ENCODE results near the gene UBE2K. TPM values are rescaled to one million over a fixed set of nuclear protein-coding genes. Genes with fewer than 3 reads are reported as not detected.
A peak's percentile ranks its signal among the peaks of the same experiment; 100 is the strongest.

The UBE2K gene
- total and polyA plus RNA-seq, 2 of the 13 experiments (the other 11 are each of a cell fraction or from before 2014, with no cell fraction given): 36.2 to 81.0 TPM

DNA sequence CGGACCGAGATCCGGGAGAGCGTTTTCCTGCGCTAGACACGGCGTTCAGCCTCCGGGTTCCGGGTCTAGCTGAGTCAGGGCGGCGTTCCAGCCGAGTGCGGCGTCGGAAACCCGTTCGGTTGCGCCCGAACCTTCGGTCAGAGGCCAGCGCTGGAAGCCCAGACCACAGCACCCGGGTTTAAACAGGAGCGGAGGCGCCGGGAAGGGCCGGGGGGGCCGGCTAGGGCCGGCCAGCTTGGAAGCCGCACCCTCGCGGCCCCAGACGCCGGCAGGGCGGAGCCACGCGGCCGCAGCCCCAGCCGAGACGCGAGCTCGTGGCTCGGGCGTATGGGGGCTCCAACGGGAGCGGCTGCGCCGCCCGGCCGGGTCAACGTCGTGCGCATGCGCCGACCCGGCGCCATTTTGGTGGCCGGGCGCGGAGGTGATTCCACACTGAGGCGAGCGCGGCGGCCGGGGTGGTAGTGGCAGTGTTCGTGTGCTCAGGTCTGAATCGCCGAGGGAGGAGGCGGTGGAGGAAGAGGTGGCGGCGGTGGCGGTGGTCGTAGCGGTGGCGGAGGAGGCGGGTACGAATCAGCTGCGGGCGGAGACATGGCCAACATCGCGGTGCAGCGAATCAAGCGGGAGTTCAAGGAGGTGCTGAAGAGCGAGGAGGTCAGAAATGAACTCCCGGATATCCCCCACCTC lies at the start of gene UBE2K (continued):
- TF ChIP-seq, protein P1, sequence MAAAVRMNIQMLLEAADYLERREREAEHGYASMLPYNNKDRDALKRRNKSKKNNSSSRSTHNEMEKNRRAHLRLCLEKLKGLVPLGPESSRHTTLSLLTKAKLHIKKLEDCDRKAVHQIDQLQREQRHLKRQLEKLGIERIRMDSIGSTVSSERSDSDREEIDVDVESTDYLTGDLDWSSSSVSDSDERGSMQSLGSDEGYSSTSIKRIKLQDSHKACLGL (CRISPR knock-in tag; IDR thresholded peaks at IDR 0.05): peak; percentile 80
- no peak for TF ChIP-seq ARNT (IDR thresholded peaks at IDR 0.05)
- no peak for TF ChIP-seq ZNF34 (CRISPR knock-in tag; IDR thresholded peaks at IDR 0.05; ENCODE audit: borderline replicate concordance)
- no peak for TF ChIP-seq ZNF605 (CRISPR knock-in tag; IDR thresholded peaks at IDR 0.05)
- peak; percentile 85; the same call in 1 of the 2 replicates for TF ChIP-seq ZNF790 (CRISPR knock-in tag; IDR thresholded peaks at IDR 0.05; ENCODE audit: borderline replicate concordance)
- no peak; the same call in 1 of the 2 replicates for TF ChIP-seq ZNF678 (CRISPR knock-in tag; IDR thresholded peaks at IDR 0.05)
- TF ChIP-seq, protein P2, sequence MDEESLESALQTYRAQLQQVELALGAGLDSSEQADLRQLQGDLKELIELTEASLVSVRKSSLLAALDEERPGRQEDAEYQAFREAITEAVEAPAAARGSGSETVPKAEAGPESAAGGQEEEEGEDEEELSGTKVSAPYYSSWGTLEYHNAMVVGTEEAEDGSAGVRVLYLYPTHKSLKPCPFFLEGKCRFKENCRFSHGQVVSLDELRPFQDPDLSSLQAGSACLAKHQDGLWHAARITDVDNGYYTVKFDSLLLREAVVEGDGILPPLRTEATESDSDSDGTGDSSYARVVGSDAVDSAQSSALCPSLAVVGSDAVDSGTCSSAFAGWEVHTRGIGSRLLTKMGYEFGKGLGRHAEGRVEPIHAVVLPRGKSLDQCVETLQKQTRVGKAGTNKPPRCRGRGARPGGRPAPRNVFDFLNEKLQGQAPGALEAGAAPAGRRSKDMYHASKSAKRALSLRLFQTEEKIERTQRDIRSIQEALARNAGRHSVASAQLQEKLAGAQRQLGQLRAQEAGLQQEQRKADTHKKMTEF (CRISPR knock-in tag; IDR thresholded peaks at IDR 0.05): no peak; the same call in 1 of the 2 replicates
- TF ChIP-seq CENPT (CRISPR knock-in tag; IDR thresholded peaks at IDR 0.05; ENCODE audit: low read depth): no peak
- TF ChIP-seq, protein P3, sequence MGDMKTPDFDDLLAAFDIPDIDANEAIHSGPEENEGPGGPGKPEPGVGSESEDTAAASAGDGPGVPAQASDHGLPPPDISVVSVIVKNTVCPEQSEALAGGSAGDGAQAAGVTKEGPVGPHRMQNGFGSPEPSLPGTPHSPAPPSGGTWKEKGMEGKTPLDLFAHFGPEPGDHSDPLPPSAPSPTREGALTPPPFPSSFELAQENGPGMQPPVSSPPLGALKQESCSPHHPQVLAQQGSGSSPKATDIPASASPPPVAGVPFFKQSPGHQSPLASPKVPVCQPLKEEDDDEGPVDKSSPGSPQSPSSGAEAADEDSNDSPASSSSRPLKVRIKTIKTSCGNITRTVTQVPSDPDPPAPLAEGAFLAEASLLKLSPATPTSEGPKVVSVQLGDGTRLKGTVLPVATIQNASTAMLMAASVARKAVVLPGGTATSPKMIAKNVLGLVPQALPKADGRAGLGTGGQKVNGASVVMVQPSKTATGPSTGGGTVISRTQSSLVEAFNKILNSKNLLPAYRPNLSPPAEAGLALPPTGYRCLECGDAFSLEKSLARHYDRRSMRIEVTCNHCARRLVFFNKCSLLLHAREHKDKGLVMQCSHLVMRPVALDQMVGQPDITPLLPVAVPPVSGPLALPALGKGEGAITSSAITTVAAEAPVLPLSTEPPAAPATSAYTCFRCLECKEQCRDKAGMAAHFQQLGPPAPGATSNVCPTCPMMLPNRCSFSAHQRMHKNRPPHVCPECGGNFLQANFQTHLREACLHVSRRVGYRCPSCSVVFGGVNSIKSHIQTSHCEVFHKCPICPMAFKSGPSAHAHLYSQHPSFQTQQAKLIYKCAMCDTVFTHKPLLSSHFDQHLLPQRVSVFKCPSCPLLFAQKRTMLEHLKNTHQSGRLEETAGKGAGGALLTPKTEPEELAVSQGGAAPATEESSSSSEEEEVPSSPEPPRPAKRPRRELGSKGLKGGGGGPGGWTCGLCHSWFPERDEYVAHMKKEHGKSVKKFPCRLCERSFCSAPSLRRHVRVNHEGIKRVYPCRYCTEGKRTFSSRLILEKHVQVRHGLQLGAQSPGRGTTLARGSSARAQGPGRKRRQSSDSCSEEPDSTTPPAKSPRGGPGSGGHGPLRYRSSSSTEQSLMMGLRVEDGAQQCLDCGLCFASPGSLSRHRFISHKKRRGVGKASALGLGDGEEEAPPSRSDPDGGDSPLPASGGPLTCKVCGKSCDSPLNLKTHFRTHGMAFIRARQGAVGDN (CRISPR knock-in tag; IDR thresholded peaks at IDR 0.05): peak; percentile 88
- TF ChIP-seq, protein P4, sequence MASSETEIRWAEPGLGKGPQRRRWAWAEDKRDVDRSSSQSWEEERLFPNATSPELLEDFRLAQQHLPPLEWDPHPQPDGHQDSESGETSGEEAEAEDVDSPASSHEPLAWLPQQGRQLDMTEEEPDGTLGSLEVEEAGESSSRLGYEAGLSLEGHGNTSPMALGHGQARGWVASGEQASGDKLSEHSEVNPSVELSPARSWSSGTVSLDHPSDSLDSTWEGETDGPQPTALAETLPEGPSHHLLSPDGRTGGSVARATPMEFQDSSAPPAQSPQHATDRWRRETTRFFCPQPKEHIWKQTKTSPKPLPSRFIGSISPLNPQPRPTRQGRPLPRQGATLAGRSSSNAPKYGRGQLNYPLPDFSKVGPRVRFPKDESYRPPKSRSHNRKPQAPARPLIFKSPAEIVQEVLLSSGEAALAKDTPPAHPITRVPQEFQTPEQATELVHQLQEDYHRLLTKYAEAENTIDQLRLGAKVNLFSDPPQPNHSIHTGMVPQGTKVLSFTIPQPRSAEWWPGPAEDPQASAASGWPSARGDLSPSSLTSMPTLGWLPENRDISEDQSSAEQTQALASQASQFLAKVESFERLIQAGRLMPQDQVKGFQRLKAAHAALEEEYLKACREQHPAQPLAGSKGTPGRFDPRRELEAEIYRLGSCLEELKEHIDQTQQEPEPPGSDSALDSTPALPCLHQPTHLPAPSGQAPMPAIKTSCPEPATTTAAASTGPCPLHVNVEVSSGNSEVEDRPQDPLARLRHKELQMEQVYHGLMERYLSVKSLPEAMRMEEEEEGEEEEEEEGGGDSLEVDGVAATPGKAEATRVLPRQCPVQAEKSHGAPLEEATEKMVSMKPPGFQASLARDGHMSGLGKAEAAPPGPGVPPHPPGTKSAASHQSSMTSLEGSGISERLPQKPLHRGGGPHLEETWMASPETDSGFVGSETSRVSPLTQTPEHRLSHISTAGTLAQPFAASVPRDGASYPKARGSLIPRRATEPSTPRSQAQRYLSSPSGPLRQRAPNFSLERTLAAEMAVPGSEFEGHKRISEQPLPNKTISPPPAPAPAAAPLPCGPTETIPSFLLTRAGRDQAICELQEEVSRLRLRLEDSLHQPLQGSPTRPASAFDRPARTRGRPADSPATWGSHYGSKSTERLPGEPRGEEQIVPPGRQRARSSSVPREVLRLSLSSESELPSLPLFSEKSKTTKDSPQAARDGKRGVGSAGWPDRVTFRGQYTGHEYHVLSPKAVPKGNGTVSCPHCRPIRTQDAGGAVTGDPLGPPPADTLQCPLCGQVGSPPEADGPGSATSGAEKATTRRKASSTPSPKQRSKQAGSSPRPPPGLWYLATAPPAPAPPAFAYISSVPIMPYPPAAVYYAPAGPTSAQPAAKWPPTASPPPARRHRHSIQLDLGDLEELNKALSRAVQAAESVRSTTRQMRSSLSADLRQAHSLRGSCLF (CRISPR knock-in tag; IDR thresholded peaks at IDR 0.05; ENCODE audit: borderline replicate concordance): no peak
- no peak; the same call in 1 of the 2 replicates for TF ChIP-seq TMF1 (CRISPR knock-in tag; IDR thresholded peaks at IDR 0.05; ENCODE audit: low read depth)
- no peak; the same call in 1 of the 2 replicates for TF ChIP-seq MEIS2 (CRISPR knock-in tag; IDR thresholded peaks at IDR 0.05)
- TF ChIP-seq CHD2 (IDR thresholded peaks at IDR 0.05; ENCODE audit: low read depth, low read length): no peak
- 0 out of 2 replicates have a peak, but pooled peaks have one; percentile 15 for TF ChIP-seq GTF2F1 (IDR thresholded peaks at IDR 0.05; ENCODE audit: low read length)
- peak; percentile 25; the same call in 1 of the 2 replicates for TF ChIP-seq GLI4 (CRISPR knock-in tag; IDR thresholded peaks at IDR 0.05; ENCODE audit: borderline replicate concordance)
- TF ChIP-seq ZNF747 (CRISPR knock-in tag; IDR thresholded peaks at IDR 0.05; ENCODE audit: borderline replicate concordance): no peak
- TF ChIP-seq XRCC5 (optimal IDR thresholded peaks at IDR 0.05; ENCODE audit: low read length): no peak

Measured in HepG2 (cell line).